NB4 (cell line): ENCODE results near the gene CYTH1.
A peak's percentile ranks its signal among the peaks of the same experiment; 100 is the strongest.

Experiments used
- DNase-seq: peaks from one replicate; pipeline ENCODE4 v3.0.0; 2010; ENCODE audit warnings: low read depth
- H3K4me3 ChIP-seq: one replicate; pipeline ENCODE4 v1.5.1; 2011; ENCODE audit warnings: mild to moderate bottlenecking, low read depth, low read length, moderate library complexity
- CTCF ChIP-seq: IDR thresholded peaks from one replicate; pipeline ENCODE4 v1.5.1; 2012; ENCODE audit warnings: low read depth, low read length
- MAX ChIP-seq: IDR thresholded peaks from 2 replicates; pipeline ENCODE4 v1.6.1; 2011; ENCODE audit warnings: low read depth, low read length
- MYC ChIP-seq: IDR thresholded peaks from 2 replicates; pipeline ENCODE4 v1.6.1; 2011; ENCODE audit warnings: low read depth, low read length
- POLR2A ChIP-seq: IDR thresholded peaks from 2 replicates; pipeline ENCODE4 v1.6.1; 2011; ENCODE audit warnings: mild to moderate bottlenecking; ENCODE audit not compliant: insufficient read length; ENCODE audit errors: extremely low read depth

Gene CYTH1

GRCh38 chr17:78785011-78785662 is 3.1 kb upstream of the CYTH1 start:
- H3K4me3 ChIP-seq, result no peak overlapping the region
- DNase-seq, result no peak
- TF ChIP-seq POLR2A (no peak), MAX (no peak), CTCF (no peak), MYC (no peak)

GRCh38 chr17:78784352-78784751 is 2.3 kb upstream of the CYTH1 start:
- no peak overlapping the region for H3K4me3 ChIP-seq
- DNase-seq, result no peak
- TF ChIP-seq POLR2A (no peak), CTCF (no peak), MYC (no peak), MAX (no peak)

GRCh38 chr17:78783711-78784324 is 1.7 kb upstream of the CYTH1 start:
- TF ChIP-seq MYC (no peak), POLR2A (no peak), CTCF (no peak), MAX (no peak)
- H3K4me3 ChIP-seq, result no peak overlapping the region
- no peak for DNase-seq

GRCh38 chr17:78781104-78781892 is 775 bp downstream of the CYTH1 start:
- DNase-seq, result peak; percentile 62
- peak overlapping the region; percentile 59 for H3K4me3 ChIP-seq
- TF ChIP-seq CTCF (no peak), MAX (no peak), MYC (no peak), POLR2A (no peak)

GRCh38 chr17:78780335-78780734 is 1.7 kb downstream of the CYTH1 start:
- TF ChIP-seq MYC (no peak), CTCF (no peak), POLR2A (no peak), MAX (no peak)
- H3K4me3 ChIP-seq, result no peak overlapping the region
- no peak for DNase-seq
